Hematopoietic multipotent progenitor cell treated with erythropoietin and hydrocortisone succinate and interleukin-3 and kit ligand, for 4 days (in vitro differentiated cells): ENCODE data around the gene NCK1.
"Not testable (repeated sequence)": the region's sequence is repeated elsewhere in the genome, so short reads cannot be mapped to it uniquely, and the experiment has no call there.

Source experiments
- DNase-seq: peaks from one replicate; pipeline ENCODE4 v3.0.0-alpha.2; 2015

NCK1 gene

GRCh38 chr3:136862617-136863322, 762 bp downstream of the NCK1 start:
- peak; percentile 71 for DNase-seq

- no peak for DNase-seq
Measured at GRCh38 chr3:136869282-136869681, 7.3 kb downstream of the NCK1 start.

- DNase-seq: not testable (repeated sequence)
Measured at GRCh38 chr3:136872258-136872657, 10.2 kb downstream of the NCK1 start.

- DNase-seq: not testable (repeated sequence)
Measured at GRCh38 chr3:136879510-136879909, 17.5 kb downstream of the NCK1 start.

GRCh38 chr3:136882571-136882970, 20.6 kb downstream of the NCK1 start:
- DNase-seq: peak; percentile 79

- DNase-seq: no peak
Measured at GRCh38 chr3:136883967-136884720, 22.1 kb downstream of the NCK1 start.

GRCh38 chr3:136885357-136886213, 23.6 kb downstream of the NCK1 start:
- DNase-seq: peak; percentile 47

- no peak for DNase-seq
Measured at GRCh38 chr3:136889947-136890346, 27.9 kb downstream of the NCK1 start.

- DNase-seq: no peak
Measured at GRCh38 chr3:136891934-136892855, 30.2 kb downstream of the NCK1 start.

GRCh38 chr3:136893848-136894443, 31.9 kb downstream of the NCK1 start:
- no peak for DNase-seq

GRCh38 chr3:136897171-136897570, 35.2 kb downstream of the NCK1 start:
- not testable (repeated sequence) for DNase-seq

GRCh38 chr3:136898549-136898948, 36.5 kb downstream of the NCK1 start:
- DNase-seq: peak; percentile 23

- peak; percentile 23 for DNase-seq
Measured at GRCh38 chr3:136898954-136899353, 36.9 kb downstream of the NCK1 start.

- DNase-seq: peak; percentile 91
Measured at GRCh38 chr3:136899622-136900158, 37.7 kb downstream of the NCK1 start.

- peak; percentile 73 for DNase-seq
Measured at GRCh38 chr3:136900694-136901093, 38.7 kb downstream of the NCK1 start.

GRCh38 chr3:136901391-136901790, 39.4 kb downstream of the NCK1 start:
- DNase-seq: no peak

GRCh38 chr3:136902530-136902929, 40.5 kb downstream of the NCK1 start:
- peak; percentile 76 for DNase-seq

GRCh38 chr3:136903899-136904298, 41.9 kb downstream of the NCK1 start:
- DNase-seq: no peak

- no peak for DNase-seq
Measured at GRCh38 chr3:136904746-136905145, 42.7 kb downstream of the NCK1 start.

- no peak for DNase-seq
Measured at GRCh38 chr3:136905549-136905948, 43.5 kb downstream of the NCK1 start.

- DNase-seq: no peak
Measured at GRCh38 chr3:136906725-136907124, 44.7 kb downstream of the NCK1 start.

- DNase-seq: no peak
Measured at GRCh38 chr3:136908297-136908696, 46.3 kb downstream of the NCK1 start.
